OCI-LY7 (cell line): ENCODE results near the gene CARD14. TPM values are rescaled to one million over a fixed set of nuclear protein-coding genes. Genes with fewer than 3 reads are reported as not detected.
A peak's percentile ranks its signal among the peaks of the same experiment; 100 is the strongest.

Source experiments
- BruUV-seq: library from RNA; stranded (reverse); fragments of 400-500 nt; replicated peaks from 2 replicates; lab custom pipeline; 2021; lab: Mats Ljungman, UMichigan
- CTCF ChIA-PET: fragments of 300-600 bp; sonication (Branson Sonifier 250); formaldehyde crosslinking; loops from one replicate; lab custom pipeline; 2022; ENCODE audit warnings: antibody characterized with exemption; ENCODE audit not compliant: unreplicated experiment; lab: Charles Lee
- POLR2A ChIA-PET: fragments of 300-600 bp; sonication (Branson Sonifier 250); formaldehyde crosslinking; loops from one replicate; lab custom pipeline; 2022; ENCODE audit warnings: antibody characterized with exemption; lab: Charles Lee
- DNase-seq: peaks from one replicate; pipeline ENCODE4 v3.0.0-alpha.2; 2015; ENCODE audit warnings: low spot score
- H2AFZ ChIP-seq: fragments of 200-600 bp; sonication (generic), shearing (Covaris generic); 2 replicates; pipeline ENCODE4 v1.6.1; 2014; ENCODE audit warnings: mild to moderate bottlenecking, antibody characterized with exemption, low read length, moderate library complexity
- H3K27ac ChIP-seq: fragments of 200-600 bp; sonication (generic); 2 replicates; pipeline ENCODE4 v1.5.1; 2014; ENCODE audit warnings: mixed run types, low read depth, mild to moderate bottlenecking, moderate library complexity, low read length, inconsistent platforms; ENCODE audit not compliant: poor library complexity, severe bottlenecking
- H3K36me3 ChIP-seq: fragments of 200-600 bp; sonication (generic); 2 replicates; pipeline ENCODE4 v1.6.1; 2014; ENCODE audit warnings: mild to moderate bottlenecking, antibody characterized with exemption, low read length, moderate library complexity, mixed read lengths; ENCODE audit not compliant: insufficient read depth
- H3K4me1 ChIP-seq: fragments of 200-600 bp; sonication (generic); 2 replicates; pipeline ENCODE4 v1.5.1; 2014; ENCODE audit warnings: mild to moderate bottlenecking, low read length; ENCODE audit not compliant: insufficient read depth, poor library complexity, severe bottlenecking
- H3K4me2 ChIP-seq: fragments of 200-600 bp; sonication (generic); 2 replicates; pipeline ENCODE4 v1.6.1; 2014; ENCODE audit warnings: mild to moderate bottlenecking, low read length
- H3K4me3 ChIP-seq: fragments of 200-600 bp; sonication (generic); 2 replicates; pipeline ENCODE4 v1.5.1; 2014; ENCODE audit warnings: mild to moderate bottlenecking, low read depth, low read length; ENCODE audit not compliant: poor library complexity, severe bottlenecking
- H3K79me2 ChIP-seq: fragments of 200-600 bp; sonication (generic); 2 replicates; pipeline ENCODE4 v1.6.1; 2016; ENCODE audit warnings: low read depth, mild to moderate bottlenecking, low read length, moderate library complexity, mixed read lengths; ENCODE audit not compliant: insufficient read depth
- H3K9me2 ChIP-seq: fragments of 200-600 bp; sonication (generic); 2 replicates; pipeline ENCODE4 v1.6.1; 2016; ENCODE audit warnings: mild to moderate bottlenecking, low read length, mixed read lengths; ENCODE audit not compliant: insufficient read depth
- H3K9me3 ChIP-seq: fragments of 200-600 bp; sonication (generic); 2 replicates; pipeline ENCODE4 v1.6.1; 2014; ENCODE audit warnings: mild to moderate bottlenecking, mixed run types, low read length, mixed read lengths
- H4K20me1 ChIP-seq: fragments of 200-600 bp; sonication (generic); 2 replicates; pipeline ENCODE4 v1.6.1; 2014; ENCODE audit warnings: mild to moderate bottlenecking, antibody characterized with exemption, low read length, moderate library complexity, mixed read lengths; ENCODE audit not compliant: insufficient read depth
- CTCF ChIP-seq: fragments of 200-600 bp; sonication (generic); conservative IDR thresholded peaks from 2 replicates; pipeline ENCODE4 v1.5.1; 2014; ENCODE audit warnings: mild to moderate bottlenecking, antibody characterized with exemption, low read length, moderate library complexity, mixed read lengths
- EZH2phosphoT487 ChIP-seq: fragments of 200-600 bp; sonication (generic); IDR thresholded peaks from 2 replicates; pipeline ENCODE4 v1.6.1; 2018; ENCODE audit warnings: low read depth, borderline replicate concordance, mild to moderate bottlenecking, mixed run types, antibody characterized with exemption, low read length, moderate library complexity, mixed read lengths
- intact Hi-C: fragments of 100-400 bp; cut with micrococcal nuclease; formaldehyde crosslinking; loops from one replicate; pipeline ENCODE4 v1.10.0; 2022; ENCODE audit not compliant: unreplicated experiment
- total RNA-seq, 2 experiments: library from RNA; depleted of rRNA in 1 of 2; stranded (reverse); fragments of >200 nt in 1 of 2; shearing (Covaris generic) in 1 of 2; gene quantifications; 2 replicates each; pipeline ENCODE4 v1.2.3, GENCODE V29; 2014 to 2022

CARD14 gene
- total RNA-seq, 2 experiments from 2014 or later: not detected

- TF ChIP-seq EZH2phosphoT487 (no peak), CTCF (no peak)
- DNase-seq: peak; percentile 100
- no peaks in the 10 kb centered on the region for H3K9me3 ChIP-seq
- peak within 1 kb of the TSS; percentile 67 for H3K27ac ChIP-seq
- CTCF ChIA-PET: interaction anchor here (0.6 kb wide), 1 partner anchor 139 kb away, joined by 3 read pairs; no protein-coding TSS in a partner anchor
- H3K4me2 ChIP-seq: peak within 1 kb of the TSS; percentile 100
- peaks cover 29% of the 10 kb centered on the region for H4K20me1 ChIP-seq
- peak within 1 kb of the TSS; percentile 74 for H2AFZ ChIP-seq
- H3K9me2 ChIP-seq: no peaks in the 10 kb centered on the region
- H3K36me3 ChIP-seq: peaks cover 45% of the 10 kb centered on the region
- POLR2A ChIA-PET: no interaction called here
- H3K4me1 ChIP-seq: peaks cover 37% of the 10 kb centered on the region
- H3K79me2 ChIP-seq: peaks cover 58% of the 10 kb centered on the region
- H3K4me3 ChIP-seq: peak within 1 kb of the TSS; percentile 93
- intact Hi-C loops: loop anchor here (2.0 to 5.0 kb wide), 2 partner anchors 45 to 116 kb away; partner anchors contain the start of gene GAA
- BruUV-seq: TSS peak; percentile 89
Measured at GRCh38 chr17:80147035-80147822, 22.6 kb upstream of the CARD14 start, which contains the start of gene EIF4A3. Gene EIF4A3, minus strand, starts transcription at chr17:80147128. Its CDS starts 167 bp downstream, at chr17:80146961.

GRCh38 chr17:80151333-80151732, 18.5 kb upstream of the CARD14 start:
- TF ChIP-seq EZH2phosphoT487 (no peak), CTCF (no peak)
- intact Hi-C loops: no loop called here
- no peak overlapping the region for H3K4me3 ChIP-seq
- peaks cover 44% of the 10 kb centered on the region for H3K4me1 ChIP-seq
- H3K4me2 ChIP-seq: no peak overlapping the region
- H3K36me3 ChIP-seq: peaks cover 4% of the 10 kb centered on the region; the same call in 1 of the 2 replicates
- H3K79me2 ChIP-seq: peaks cover 17% of the 10 kb centered on the region
- no TSS peak for BruUV-seq
- no peak overlapping the region for H2AFZ ChIP-seq
- no peaks in the 10 kb centered on the region for H3K9me2 ChIP-seq
- CTCF ChIA-PET: no interaction called here
- peaks cover 17% of the 10 kb centered on the region for H3K9me3 ChIP-seq
- POLR2A ChIA-PET: interaction anchor here (0.6 to 1.2 kb wide), 4 partner anchors 8 to 55 kb away, joined by 3 to 5 read pairs (median 3); no protein-coding TSS in a partner anchor
- DNase-seq: no peak
- no peaks in the 10 kb centered on the region for H4K20me1 ChIP-seq
- H3K27ac ChIP-seq: peak overlapping the region; percentile 89
